ENCODE data around the gene IDUA.

GRCh38 chr4:997375-998071 lies 10.7 kb downstream of the IDUA start:
- peak; percentile 52 for TF ChIP-seq EZH2 (IDR thresholded peaks at IDR 0.05; ENCODE audit: insufficient read depth, poor library complexity, severe bottlenecking)
- TF ChIP-seq EZH2phosphoT487 (IDR thresholded peaks at IDR 0.05; ENCODE audit: insufficient read depth, low read depth), result no peak
